HG02970 (cell line): ENCODE measurements around the gene HNRNPM.
"Not testable (repeated sequence)": the region's sequence is repeated elsewhere in the genome, so short reads cannot be mapped to it uniquely, and the experiment has no call there.

ENCODE experiments used
- ATAC-seq: cut with Tn5 transposase; IDR thresholded peaks from one replicate; pipeline ENCODE4 v1.9.1; 2021; ENCODE audit warnings: mild to moderate bottlenecking, moderate library complexity, moderate number of reproducible peaks; ENCODE audit not compliant: unreplicated experiment, low FRiP score

Gene HNRNPM

DNA sequence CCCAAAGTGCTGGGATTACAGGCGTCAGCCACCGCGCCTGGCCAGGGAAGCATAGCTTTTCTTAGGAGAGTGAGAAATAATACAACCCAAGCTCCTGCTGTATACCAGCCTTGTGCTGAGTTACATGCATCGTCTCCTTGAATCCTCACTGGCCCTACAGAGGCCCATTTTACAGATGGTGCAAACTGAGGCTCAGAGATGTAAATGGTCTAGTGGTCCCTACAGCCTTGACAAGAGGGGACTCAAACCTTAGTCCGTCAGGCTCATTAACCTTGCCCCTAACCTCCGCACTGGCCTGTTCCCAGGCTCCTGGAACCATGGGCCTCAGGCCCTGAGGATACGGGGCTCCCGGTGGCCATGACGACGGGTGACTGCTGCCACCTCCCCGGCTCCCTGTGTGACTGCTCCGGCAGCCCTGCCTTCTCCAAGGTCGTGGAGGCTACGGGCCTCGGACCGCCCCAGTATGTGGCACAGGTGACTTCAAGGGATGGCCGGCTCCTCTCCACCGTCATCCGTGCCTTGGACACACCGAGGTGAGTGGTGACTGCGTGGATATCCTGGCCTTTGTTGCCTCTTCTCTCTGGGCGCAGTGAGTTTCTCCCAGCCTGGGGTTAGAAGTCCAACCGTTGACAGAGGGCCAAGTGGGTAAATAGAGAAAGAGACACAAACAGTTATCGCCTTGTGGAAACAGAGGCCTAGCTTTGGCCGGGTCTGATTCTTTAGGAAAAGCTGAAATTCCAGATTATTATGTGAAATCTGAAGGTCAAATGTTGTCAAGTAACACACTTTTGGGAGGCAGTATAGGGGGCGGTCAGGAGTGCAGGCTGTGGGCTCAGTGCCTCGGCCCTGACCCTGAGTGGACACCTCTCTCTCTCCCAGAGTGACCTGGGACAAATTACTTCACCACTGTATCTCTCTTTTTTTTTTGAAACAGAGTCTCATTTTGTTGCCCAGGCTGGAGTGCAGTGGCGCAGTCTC is 23.0 kb upstream of the HNRNPM start:
- ATAC-seq: no peak

DNA sequence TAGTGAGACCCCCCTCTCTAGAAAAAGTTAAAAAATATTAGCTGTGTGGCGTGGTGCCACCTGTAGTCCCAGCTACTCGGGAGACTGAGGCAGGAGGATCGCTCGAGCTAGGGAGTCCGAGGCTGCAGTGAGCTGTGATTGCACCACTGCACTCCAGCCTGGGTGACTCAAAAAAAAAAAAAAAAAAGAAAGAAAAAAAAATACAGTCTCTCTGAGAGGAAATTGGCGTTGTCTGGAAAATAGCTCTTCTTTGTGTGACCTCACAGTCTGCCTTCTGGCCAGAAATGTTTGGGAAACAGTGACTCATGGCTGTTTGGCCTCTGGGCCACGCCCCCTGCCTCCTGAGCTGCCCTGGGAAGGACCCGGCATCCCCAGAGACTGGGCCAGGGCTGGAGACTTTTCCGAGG is 21.0 kb upstream of the HNRNPM start:
- ATAC-seq: no peak

GRCh38 chr19:8425331-8425730 is 19.4 kb upstream of the HNRNPM start:
- not testable (repeated sequence) for ATAC-seq

- ATAC-seq: no peak
Measured at GRCh38 chr19:8426283-8426682, 18.5 kb upstream of the HNRNPM start.

DNA sequence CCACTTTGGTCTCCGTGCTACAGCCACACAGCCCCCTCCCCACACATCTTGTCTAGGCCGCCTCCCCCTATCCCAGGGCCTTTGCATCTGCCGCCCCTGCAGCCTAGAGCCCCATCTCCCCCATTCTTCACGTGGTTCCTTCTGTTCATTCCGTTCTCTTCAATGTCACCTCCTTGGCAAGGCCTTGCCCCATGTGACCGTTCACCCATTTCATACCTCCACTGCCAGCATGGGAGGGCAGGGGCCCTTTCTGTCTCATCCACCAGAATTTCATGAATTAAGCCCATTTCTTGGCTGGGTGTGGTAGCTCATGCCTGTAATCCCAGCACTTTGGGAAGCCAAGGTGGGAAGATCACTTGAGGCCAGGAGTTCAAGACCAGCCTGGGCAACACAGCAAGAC is 15.7 kb upstream of the HNRNPM start:
- no peak for ATAC-seq

- no peak for ATAC-seq
Measured at GRCh38 chr19:8429826-8430225, 14.9 kb upstream of the HNRNPM start.

- ATAC-seq: no peak
Measured at GRCh38 chr19:8430650-8431049, 14.1 kb upstream of the HNRNPM start.

DNA sequence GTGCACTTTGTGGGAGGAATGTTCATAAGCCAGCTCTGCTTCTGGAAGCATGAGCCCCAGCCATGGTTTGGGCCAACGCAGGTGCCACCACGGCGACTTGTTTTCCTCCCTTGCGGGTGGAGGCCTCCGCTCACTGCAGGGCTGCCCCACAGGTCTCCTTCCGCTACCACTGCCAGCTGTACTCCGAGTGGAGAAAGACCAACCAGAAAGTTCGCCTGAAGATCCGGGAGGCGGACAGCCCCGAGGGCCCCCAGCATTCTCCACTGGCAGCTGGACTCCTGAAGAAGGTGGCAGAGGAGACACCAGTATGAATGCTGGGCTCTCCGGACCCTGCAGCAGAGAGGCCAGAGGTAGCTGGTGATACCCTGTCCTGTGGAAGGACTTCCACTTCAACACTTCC is 6.5 kb upstream of the HNRNPM start:
- ATAC-seq: no peak

DNA sequence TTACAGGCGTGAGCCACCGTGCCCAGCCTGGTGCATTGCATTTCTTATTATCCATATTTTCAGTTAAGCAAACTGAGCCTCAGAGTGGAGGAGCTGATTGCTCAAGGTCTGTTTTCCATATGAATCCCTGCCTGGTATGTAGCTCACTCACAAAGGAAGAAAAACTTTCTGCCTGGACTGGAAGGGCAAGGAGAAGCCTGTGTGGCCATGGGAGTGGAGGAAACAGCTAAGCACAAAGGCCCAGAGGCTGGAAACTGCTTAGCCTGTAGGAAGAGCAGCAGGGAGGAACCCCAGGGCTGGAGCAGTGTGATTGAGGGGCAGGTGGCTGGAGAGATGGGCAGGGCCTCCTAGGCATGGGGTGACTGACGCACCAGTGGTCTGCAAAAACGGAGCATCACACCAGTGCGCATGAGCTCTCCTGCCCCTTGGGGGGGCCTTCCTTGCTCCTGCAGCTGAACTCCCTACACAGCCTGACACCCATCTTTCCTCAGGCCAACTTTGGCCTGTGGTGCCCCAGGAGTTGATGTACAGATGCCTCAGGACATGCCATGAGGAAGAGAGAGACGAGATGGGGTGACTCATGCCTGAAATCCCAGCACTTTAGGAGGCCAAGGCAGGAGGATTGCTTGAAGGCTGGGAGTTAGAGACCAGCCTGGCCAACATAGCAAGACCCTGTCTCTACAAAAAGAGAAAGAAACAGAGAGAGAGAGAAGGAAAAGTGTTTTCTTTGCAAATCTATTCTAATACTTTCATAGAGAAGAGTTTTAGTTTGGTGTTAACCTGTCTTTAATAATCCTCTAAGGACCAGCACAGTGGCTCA is 2.8 kb upstream of the HNRNPM start:
- no peak for ATAC-seq

GRCh38 chr19:8444140-8444676 is 567 bp upstream of the HNRNPM start:
- not testable (repeated sequence) for ATAC-seq

GRCh38 chr19:8445488-8446001 is 770 bp downstream of the HNRNPM start:
- ATAC-seq: peak; percentile 8

DNA sequence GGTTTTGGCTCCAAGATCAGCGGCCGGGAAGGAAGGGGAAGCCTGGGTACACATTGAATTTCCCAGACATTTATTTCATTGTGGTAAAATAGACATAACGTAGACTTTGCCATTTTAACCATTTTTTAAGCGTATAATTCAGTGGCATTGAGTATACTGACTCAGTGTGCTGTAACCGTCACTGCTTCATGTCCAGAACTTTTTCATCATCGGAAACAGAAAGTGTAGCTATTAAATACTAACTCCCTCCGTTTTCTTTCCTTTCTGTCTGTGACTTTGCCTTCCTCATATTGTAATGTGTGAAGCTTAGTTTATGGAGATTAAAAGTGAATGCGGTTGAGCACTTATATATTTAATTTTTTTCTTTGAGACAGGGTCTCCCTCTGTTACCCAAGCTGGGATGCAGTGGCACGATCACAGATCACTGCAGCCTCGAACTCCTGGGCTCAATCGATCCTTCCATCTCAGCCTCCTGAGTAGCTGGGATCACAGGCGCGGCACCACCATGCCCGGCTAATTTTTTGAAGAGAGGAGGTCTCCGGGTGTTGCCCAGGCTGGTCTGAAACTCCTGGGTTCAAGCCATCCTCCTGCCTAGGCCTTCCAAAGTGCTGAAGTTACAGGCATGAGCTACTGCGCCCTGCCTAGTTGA is 1.4 kb downstream of the HNRNPM start:
- ATAC-seq: no peak

DNA sequence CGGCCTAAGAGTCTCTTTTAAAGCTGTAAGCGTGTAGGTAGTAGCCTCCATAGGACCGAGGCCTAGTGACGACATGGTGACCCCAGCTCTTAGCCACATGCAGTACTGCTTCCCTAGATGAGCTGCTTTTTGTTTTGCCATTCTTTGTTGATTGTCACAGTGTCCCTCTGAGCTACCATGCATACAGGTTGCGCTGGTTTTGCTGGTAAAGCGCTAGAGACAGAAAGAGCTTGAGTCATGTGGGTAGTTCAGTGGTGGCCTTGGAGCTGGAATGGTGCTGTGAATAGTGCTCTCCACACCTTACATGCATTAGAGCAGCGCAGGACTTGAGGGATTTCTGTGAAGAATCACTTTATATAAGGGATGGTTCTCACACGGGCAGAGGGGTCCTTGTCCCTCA is 5.1 kb downstream of the HNRNPM start:
- ATAC-seq: no peak

DNA sequence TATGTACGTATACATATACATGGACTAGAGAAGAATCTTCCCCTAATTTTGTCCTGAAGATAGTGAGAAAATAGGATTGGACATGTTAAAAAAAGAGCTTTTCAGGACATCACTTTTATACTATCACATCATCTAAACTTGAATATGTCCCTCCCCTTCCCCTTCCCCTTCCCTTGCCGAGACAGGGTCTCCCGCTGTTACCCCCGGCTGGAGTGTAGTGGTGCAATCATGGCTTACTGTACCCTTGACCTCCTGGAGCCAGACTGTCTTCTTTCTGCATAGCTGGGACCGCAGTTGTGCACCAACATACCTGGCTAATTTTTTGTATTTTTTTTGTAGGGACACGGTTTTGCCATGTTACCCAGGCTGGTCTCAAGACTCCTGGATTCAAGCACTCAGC is 6.6 kb downstream of the HNRNPM start:
- ATAC-seq: no peak

GRCh38 chr19:8451885-8452284 is 7.1 kb downstream of the HNRNPM start:
- no peak for ATAC-seq

- ATAC-seq: no peak
Measured at GRCh38 chr19:8452446-8453123, 7.8 kb downstream of the HNRNPM start.

- no peak for ATAC-seq
Measured at GRCh38 chr19:8453616-8454015, 8.8 kb downstream of the HNRNPM start.

- ATAC-seq: no peak
Measured at GRCh38 chr19:8454218-8454617, 9.4 kb downstream of the HNRNPM start.

DNA sequence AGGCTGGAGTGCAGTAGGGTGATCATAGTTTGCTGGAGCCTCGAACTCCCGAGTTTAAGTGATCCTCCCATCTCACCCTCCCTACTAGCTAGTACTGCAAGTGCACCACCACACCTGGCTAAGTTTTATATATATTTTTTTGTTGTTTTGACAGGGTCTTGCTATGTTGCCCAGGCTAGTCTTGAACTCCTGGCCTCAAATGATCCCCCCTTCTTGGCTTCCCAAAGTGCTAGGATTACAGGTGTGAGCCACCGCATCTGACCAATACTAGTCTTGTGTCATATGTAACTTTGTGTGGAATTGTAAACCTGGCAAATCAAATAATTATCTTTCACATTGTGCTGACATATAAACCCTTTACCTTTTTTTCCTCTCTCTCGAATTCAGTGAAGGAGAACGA is 10.2 kb downstream of the HNRNPM start:
- no peak for ATAC-seq

- no peak for ATAC-seq
Measured at GRCh38 chr19:8456064-8456463, 11.3 kb downstream of the HNRNPM start.
